ENCODE results near the gene PSMC4. TPM values are rescaled to one million over a fixed set of nuclear protein-coding genes. Genes with fewer than 3 reads are reported as not detected.
A peak's percentile ranks its signal among the peaks of the same experiment; 100 is the strongest.

The PSMC4 gene
- 10 to 100 TPM; 81.9 to 84.5 TPM for total RNA-seq

GRCh38 chr19:39970675-39971379 is at the start of gene PSMC4:
Gene PSMC4 (plus strand): TSS chr19:39971165. CDS start chr19:39971203, 38 bp downstream.
- peak within 1 kb of the TSS; percentile 91 for H3K4me3 Mint-ChIP-seq
- peak; percentile 99 for ATAC-seq (ENCODE audit: low read depth)
- POLR2A ChIA-PET, result interaction anchor here (0.6 to 4.6 kb wide), 25 partner anchors 8 to 248 kb away, joined by 3 to 80 read pairs (median 6); partner anchors contain the start of genes DYRK1B, FBL, TTC9B and ZNF546
- H3K4me1 Mint-ChIP-seq, result peaks cover 36% of the 10 kb centered on the region
- peak within 1 kb of the TSS; percentile 98 for H3K27ac Mint-ChIP-seq
- DNase-seq, result peak; percentile 98
- H3K27me3 Mint-ChIP-seq, result no peaks in the 10 kb centered on the region
- peaks cover 1% of the 10 kb centered on the region for H3K9me3 Mint-ChIP-seq
- peaks cover 30% of the 10 kb centered on the region for H3K36me3 Mint-ChIP-seq

DNA sequence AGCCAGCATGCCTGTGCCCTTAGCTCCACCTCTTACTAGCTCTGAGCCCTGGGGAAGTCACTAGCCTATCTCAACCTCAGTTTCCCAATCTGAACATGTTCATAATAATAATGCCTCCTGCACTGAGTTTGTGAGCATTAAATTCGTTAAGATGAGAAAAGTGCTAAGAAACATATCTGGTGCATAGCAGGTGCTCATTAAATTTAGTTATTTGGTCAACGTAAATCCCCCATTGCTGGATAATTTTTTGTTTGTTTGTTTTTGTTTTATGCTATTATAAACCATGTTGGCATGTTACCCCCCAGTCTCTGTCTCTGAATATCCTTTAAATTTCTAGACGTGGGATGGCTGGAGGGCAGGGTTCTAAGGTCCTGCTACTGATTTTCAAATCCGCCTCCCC is 47.1 kb upstream of the PSMC4 start:
- peaks cover 7% of the 10 kb centered on the region for H3K36me3 Mint-ChIP-seq
- peaks cover 1% of the 10 kb centered on the region for H3K9me3 Mint-ChIP-seq
- no peak overlapping the region for H3K4me3 Mint-ChIP-seq
- DNase-seq, result no peak
- no peak overlapping the region for H3K27ac Mint-ChIP-seq
- H3K27me3 Mint-ChIP-seq, result no peaks in the 10 kb centered on the region
- no peaks in the 10 kb centered on the region for H3K4me1 Mint-ChIP-seq
- POLR2A ChIA-PET, result no interaction called here
- no peak for ATAC-seq (ENCODE audit: low read depth)

GRCh38 chr19:39924389-39924788 is 46.6 kb upstream of the PSMC4 start:
- H3K4me1 Mint-ChIP-seq, result no peaks in the 10 kb centered on the region
- no peak overlapping the region for H3K4me3 Mint-ChIP-seq
- no peak for DNase-seq
- H3K27me3 Mint-ChIP-seq, result no peaks in the 10 kb centered on the region
- no peak for ATAC-seq (ENCODE audit: low read depth)
- H3K9me3 Mint-ChIP-seq, result peaks cover 1% of the 10 kb centered on the region
- POLR2A ChIA-PET, result no interaction called here
- peaks cover 7% of the 10 kb centered on the region for H3K36me3 Mint-ChIP-seq
- no peak overlapping the region for H3K27ac Mint-ChIP-seq

DNA sequence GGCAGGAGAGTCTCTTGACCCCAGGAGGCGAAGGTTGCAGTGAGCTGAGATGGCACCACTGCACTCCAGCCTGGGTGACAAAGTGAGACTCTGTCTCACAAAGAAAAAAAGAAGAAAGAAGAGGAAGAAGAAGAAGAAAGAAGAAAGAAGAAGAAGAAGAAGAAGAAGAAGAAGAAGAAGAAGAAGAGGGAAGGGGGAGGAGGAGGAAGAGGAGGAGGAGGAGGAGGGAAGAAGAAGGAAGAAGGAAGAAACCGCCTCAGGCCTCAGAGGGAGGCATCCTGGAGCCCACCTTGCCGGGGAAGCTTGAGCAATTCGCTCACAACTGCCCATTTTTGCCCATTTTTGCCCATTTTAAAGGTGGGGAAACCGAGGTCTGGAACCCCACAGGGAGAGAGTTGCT is 46.0 kb upstream of the PSMC4 start:
- Mint-ChIP-seq H3K27me3 (no peaks in the 10 kb centered on the region), H3K27ac (peak overlapping the region; percentile 54), H3K36me3 (peaks cover 4% of the 10 kb centered on the region), H3K9me3 (peaks cover 1% of the 10 kb centered on the region), H3K4me3 (no peak overlapping the region), H3K4me1 (no peaks in the 10 kb centered on the region)
- ATAC-seq (ENCODE audit: low read depth) (no peak), DNase-seq (no peak)
- POLR2A ChIA-PET, result interaction anchor here (0.9 kb wide), 1 partner anchor 11 kb away, joined by 3 read pairs; no protein-coding TSS in a partner anchor

DNA sequence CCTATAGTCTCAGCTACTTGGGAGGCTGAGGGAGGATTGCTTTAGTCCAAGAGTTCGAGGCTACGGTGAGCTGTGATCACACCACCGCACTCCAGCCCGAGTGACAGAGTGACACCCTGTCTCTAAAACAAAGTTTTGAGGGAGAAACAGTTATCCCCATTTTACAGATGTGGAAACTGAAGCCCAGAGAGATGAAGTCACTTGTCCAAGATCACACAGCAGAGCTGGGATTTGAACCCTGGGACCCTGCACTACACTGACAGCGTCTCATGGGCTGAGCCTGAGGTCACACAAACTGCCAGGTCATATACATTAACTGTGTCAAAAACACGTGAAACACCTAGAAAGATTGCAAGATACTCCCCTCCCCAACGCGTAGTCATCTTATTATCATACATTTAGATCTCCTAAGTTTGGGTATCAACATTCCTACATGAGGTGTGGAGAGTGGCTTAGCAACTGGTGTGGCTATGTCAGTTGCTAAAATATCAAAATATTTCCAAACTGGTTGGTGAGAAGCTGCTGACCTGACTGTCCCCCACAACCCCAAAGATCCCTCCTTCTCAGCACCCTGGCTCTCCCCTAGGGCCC is 44.7 kb upstream of the PSMC4 start:
- no peak for DNase-seq
- Mint-ChIP-seq H3K36me3 (peaks cover 4% of the 10 kb centered on the region), H3K4me1 (no peaks in the 10 kb centered on the region), H3K27me3 (no peaks in the 10 kb centered on the region), H3K27ac (no peak overlapping the region), H3K9me3 (peaks cover 3% of the 10 kb centered on the region), H3K4me3 (no peak overlapping the region)
- POLR2A ChIA-PET, result no interaction called here
- no peak for ATAC-seq (ENCODE audit: low read depth)

GRCh38 chr19:39927076-39927475 is 43.9 kb upstream of the PSMC4 start:
- no peak overlapping the region for H3K27ac Mint-ChIP-seq
- H3K4me1 Mint-ChIP-seq, result peaks cover under 1% of the 10 kb centered on the region
- peak; percentile 15 for DNase-seq
- POLR2A ChIA-PET, result interaction anchor here (0.7 kb wide), 1 partner anchor 44 kb away, joined by 3 read pairs; the partner anchor contains the start of gene PSMC4
- H3K9me3 Mint-ChIP-seq, result peaks cover 3% of the 10 kb centered on the region
- no peak overlapping the region for H3K4me3 Mint-ChIP-seq
- no peaks in the 10 kb centered on the region for H3K27me3 Mint-ChIP-seq
- peaks cover 4% of the 10 kb centered on the region for H3K36me3 Mint-ChIP-seq
- no peak for ATAC-seq (ENCODE audit: low read depth)

DNA sequence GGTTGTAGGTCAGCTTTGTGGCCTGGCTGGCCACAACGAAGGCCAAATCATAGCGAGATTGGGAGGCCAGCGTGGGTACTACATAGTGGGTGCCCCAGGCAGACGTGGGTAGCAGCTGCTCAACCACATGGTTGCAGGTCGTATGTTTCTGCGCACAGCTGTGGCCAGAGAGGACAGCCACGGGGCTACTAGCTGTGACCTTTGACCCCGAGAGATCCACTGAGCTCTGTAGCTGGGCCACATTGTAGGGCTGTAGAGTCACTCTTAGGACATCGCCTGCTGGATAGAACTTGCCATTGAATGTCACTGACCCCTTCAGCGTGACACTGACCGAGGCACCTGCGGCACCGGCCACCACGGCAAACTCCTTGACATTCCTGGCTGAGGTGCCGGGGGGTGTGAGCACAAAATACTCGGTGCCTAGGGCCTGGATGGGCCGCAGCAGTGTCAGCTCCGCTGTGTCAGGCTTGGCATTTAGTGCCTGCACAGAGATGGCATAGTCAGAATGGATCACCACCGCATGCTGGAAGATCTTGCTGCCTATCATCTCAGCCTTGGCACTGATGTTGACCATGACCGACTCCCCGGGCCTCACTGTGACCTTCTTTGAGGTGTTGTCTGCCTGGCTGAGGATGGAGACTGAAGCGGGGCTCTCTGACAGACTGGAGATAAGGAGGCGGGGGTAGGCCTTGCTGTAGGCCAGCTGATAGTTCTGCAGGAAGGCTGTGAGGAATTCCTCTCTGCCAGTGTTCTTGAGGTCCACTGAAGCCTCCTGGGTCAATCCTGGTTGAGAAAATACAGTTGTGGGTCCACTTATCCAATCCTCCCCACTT is 43.2 kb upstream of the PSMC4 start:
- ATAC-seq (ENCODE audit: low read depth) (no peak), DNase-seq (peak; percentile 19)
- Mint-ChIP-seq H3K27ac (no peak overlapping the region), H3K4me1 (peaks cover 2% of the 10 kb centered on the region), H3K27me3 (no peaks in the 10 kb centered on the region), H3K9me3 (peaks cover 3% of the 10 kb centered on the region), H3K4me3 (no peak overlapping the region), H3K36me3 (peaks cover 4% of the 10 kb centered on the region)
- POLR2A ChIA-PET, result interaction anchor here (0.7 to 1.1 kb wide), 2 partner anchors 10 to 43 kb away, joined by 3 read pairs; partner anchors contain the start of gene PSMC4

GRCh38 chr19:39928357-39928725 is 42.6 kb upstream of the PSMC4 start:
- H3K27me3 Mint-ChIP-seq, result no peaks in the 10 kb centered on the region
- H3K36me3 Mint-ChIP-seq, result peaks cover 4% of the 10 kb centered on the region
- no peak for DNase-seq
- POLR2A ChIA-PET, result interaction anchor here (1.1 kb wide), 1 partner anchor 9 kb away, joined by 3 read pairs; no protein-coding TSS in a partner anchor
- H3K4me3 Mint-ChIP-seq, result no peak overlapping the region
- no peak for ATAC-seq (ENCODE audit: low read depth)
- no peak overlapping the region for H3K27ac Mint-ChIP-seq
- peaks cover 2% of the 10 kb centered on the region for H3K4me1 Mint-ChIP-seq
- peaks cover 3% of the 10 kb centered on the region for H3K9me3 Mint-ChIP-seq

DNA sequence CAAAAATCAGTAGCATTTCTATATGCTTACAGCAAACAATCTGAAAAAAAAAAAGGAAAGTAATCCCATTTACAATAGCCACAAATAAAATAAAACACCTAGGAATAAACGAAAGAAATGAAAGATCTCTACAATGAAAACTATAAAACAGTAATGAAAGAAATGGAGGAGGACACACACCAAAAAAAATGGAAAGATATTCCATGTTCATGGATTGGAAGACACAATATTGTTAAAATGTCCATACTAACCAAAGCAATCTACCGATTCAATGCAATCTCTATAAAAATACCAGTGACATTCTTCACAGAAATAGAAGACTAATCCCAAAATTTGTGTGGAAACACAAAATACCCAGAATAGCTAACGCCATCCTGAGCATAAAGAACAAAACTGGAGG is 41.2 kb upstream of the PSMC4 start:
- Mint-ChIP-seq H3K36me3 (peaks cover 4% of the 10 kb centered on the region), H3K27ac (no peak overlapping the region), H3K4me1 (peaks cover 7% of the 10 kb centered on the region), H3K9me3 (peaks cover 3% of the 10 kb centered on the region), H3K4me3 (no peak overlapping the region), H3K27me3 (no peaks in the 10 kb centered on the region)
- POLR2A ChIA-PET, result interaction anchor here (1.6 kb wide), 1 partner anchor 40 kb away, joined by 3 read pairs; no protein-coding TSS in a partner anchor
- DNase-seq (no peak), ATAC-seq (ENCODE audit: low read depth) (no peak)

- peaks cover 32% of the 10 kb centered on the region for H3K4me1 Mint-ChIP-seq
These were observed 36.2 kb upstream of the PSMC4 start, which contains the start of gene FCGBP for GRCh38 chr19:39934584-39935363. Gene FCGBP (minus strand): TSS chr19:39934634.

DNA sequence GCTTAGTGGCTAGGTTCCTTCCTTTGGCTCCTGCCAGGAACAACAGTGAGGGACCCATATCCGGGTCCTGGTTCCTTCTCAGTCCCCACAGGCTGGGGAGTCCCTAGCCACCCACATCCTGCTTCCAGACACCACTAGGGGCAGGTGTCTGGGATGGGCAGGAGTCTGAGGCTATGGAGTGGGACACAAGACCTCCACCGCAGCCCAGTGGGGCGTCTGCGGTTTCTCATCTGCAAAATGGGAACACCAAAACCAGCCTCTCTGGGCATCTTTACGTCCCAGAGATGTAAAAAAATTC is 35.7 kb upstream of the PSMC4 start:
- peaks cover 12% of the 10 kb centered on the region for H3K9me3 Mint-ChIP-seq
- peaks cover 11% of the 10 kb centered on the region for H3K36me3 Mint-ChIP-seq
- H3K4me3 Mint-ChIP-seq, result no peak overlapping the region
- peaks cover 35% of the 10 kb centered on the region for H3K4me1 Mint-ChIP-seq
- H3K27me3 Mint-ChIP-seq, result no peaks in the 10 kb centered on the region
- POLR2A ChIA-PET, result interaction anchor here (3.1 kb wide), 1 partner anchor 35 kb away, joined by 24 read pairs; the partner anchor contains the start of gene PSMC4
- H3K27ac Mint-ChIP-seq, result peak overlapping the region; percentile 82
- DNase-seq, result no peak
- ATAC-seq (ENCODE audit: low read depth), result no peak

More at GRCh38 chr19:39934584-39935363, 36.2 kb upstream of the PSMC4 start, which contains the start of gene FCGBP:
- peak within 1 kb of the TSS; percentile 82 for H3K27ac Mint-ChIP-seq
- H3K27me3 Mint-ChIP-seq, result no peaks in the 10 kb centered on the region
- DNase-seq (peak; percentile 26), ATAC-seq (ENCODE audit: low read depth) (no peak)
- H3K4me3 Mint-ChIP-seq, result no peak within 1 kb of the TSS
- POLR2A ChIA-PET, result no interaction called here
- H3K9me3 Mint-ChIP-seq, result peaks cover 11% of the 10 kb centered on the region
- H3K36me3 Mint-ChIP-seq, result peaks cover 8% of the 10 kb centered on the region

DNA sequence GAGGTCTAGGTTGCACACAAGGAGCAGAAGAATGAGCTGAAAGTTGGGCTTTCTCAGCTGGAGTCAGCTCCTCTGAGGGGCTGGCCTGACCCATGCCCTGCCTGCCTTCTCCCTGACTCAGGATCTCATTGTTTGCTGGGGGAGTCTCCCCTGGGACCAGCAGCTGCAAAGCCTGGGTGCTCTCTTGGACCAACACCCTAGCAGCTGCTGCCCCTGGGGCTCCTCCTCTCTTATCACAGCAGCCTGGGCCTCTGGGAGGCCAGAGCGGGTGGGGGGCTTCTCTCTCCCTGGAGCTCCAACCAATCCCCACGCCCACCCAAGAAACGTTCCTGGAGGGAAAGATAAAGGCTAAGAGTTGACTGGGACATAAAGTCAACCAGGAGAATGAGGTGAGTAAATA is 34.9 kb upstream of the PSMC4 start:
- H3K4me1 Mint-ChIP-seq, result peaks cover 42% of the 10 kb centered on the region
- peaks cover 18% of the 10 kb centered on the region for H3K36me3 Mint-ChIP-seq
- H3K9me3 Mint-ChIP-seq, result peaks cover 16% of the 10 kb centered on the region
- H3K27me3 Mint-ChIP-seq, result no peaks in the 10 kb centered on the region
- H3K4me3 Mint-ChIP-seq, result no peak overlapping the region
- ATAC-seq (ENCODE audit: low read depth), result no peak
- POLR2A ChIA-PET, result interaction anchor here (3.1 kb wide), 1 partner anchor 34 kb away, joined by 24 read pairs; the partner anchor contains the start of gene PSMC4
- DNase-seq, result no peak
- H3K27ac Mint-ChIP-seq, result peak overlapping the region; percentile 82

All from activated naive CD8-positive, alpha-beta T cell treated with anti-CD3 and anti-CD28 coated beads, Interleukin-2, amount 10 ng/mL, durations not matched to agents 7 days and 5 days (primary cell).